NOMO-1 treated with DMSO at 0.1 percent for 48 hours (cell line): ENCODE measurements around the gene RIPPLY2.
"Not testable (repeated sequence)": the region's sequence is repeated elsewhere in the genome, so short reads cannot be mapped to it uniquely, and the experiment has no call there.

Experiments
- DNase-seq: peaks from one replicate; lab custom pipeline; 2025; ENCODE audit not compliant: unreplicated experiment; lab: John Stamatoyannopoulos, UW

The RIPPLY2 gene

DNA sequence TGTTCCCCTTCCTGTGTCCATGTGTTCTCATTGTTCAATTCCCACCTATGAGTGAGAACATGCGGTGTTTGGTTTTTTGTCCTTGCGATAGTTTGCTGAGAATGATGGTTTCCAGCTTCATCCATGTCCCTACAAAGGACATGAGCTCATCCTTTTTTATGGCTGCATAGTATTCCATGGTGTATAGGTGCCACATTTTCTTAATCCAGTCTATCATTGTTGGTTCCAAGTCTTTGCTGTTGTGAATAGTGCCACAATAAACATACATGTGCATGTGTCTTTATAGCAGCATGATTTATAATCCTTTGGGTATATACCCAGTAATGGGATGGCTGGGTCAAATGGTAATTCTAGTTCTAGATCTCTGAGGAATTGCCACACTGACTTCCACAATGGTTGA is 43.9 kb downstream of the RIPPLY2 start:
- DNase-seq: not testable (repeated sequence)

- DNase-seq: no peak
Measured at GRCh38 chr6:83901624-83902023, 48.5 kb downstream of the RIPPLY2 start.

GRCh38 chr6:83904395-83904794 is 51.2 kb downstream of the RIPPLY2 start:
- DNase-seq: no peak

- no peak for DNase-seq
Measured at GRCh38 chr6:83905648-83906047, 52.5 kb downstream of the RIPPLY2 start.
